GM19372 (cell line): ENCODE measurements around the gene HOXB1.
"Not testable (repeated sequence)": the region's sequence is repeated elsewhere in the genome, so short reads cannot be mapped to it uniquely, and the experiment has no call there.

Source experiments
- ATAC-seq: cut with Tn5 transposase; IDR thresholded peaks from one replicate; pipeline ENCODE4 v1.9.1; 2021; ENCODE audit warnings: mild to moderate bottlenecking, low read depth, moderate library complexity; ENCODE audit not compliant: unreplicated experiment

The HOXB1 gene

DNA sequence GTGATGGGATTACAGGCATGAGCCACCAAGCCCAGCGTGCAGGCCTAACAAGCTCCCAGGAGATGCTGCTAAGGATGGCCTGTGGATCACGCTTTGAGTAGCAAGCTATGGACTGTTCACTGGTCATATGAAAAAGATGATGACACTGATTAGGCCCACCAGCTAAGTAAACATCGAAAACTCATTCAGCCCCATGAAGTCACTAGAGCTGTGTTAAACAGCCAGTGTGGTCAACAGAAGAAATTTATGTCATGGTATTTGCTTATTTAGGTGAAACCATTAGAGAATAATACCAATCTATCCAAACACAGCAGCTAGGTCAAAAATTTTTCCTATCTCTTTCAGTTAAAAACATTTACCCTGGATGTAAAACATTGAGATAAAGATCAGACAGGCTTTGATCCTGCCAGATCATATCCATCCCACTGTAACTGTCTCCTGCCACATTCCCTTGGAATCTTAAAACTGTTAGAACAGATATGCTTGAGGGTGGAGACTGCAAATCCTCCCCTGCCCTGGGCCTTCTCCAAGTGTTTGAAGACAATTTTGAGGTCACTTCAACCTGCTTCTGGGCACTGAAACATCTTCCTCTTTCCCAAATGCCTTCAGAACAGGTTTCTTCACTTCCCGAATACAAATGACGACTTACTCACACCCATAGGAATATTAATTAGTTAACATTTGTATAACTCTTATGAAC is 30.9 kb downstream of the HOXB1 start:
- no peak for ATAC-seq

DNA sequence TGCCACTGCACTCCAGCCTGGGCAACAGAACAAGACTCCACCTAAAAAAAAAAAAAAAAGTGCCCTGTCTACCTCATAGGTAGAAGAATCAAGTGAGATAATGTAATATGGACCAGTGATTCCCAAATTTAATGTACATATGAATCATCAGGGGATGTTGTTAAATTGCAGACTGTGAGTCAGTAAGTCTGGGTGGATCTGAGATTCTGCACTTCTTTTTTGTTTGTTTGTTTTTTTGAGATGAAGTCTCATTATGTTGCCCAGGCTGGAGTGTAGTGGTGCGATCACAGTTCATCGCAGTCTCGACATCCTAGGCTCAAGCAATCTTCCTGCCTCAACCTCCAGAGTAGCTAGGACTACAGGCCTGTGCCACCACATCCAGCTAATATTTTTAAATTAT is 31.6 kb downstream of the HOXB1 start:
- ATAC-seq: no peak

DNA sequence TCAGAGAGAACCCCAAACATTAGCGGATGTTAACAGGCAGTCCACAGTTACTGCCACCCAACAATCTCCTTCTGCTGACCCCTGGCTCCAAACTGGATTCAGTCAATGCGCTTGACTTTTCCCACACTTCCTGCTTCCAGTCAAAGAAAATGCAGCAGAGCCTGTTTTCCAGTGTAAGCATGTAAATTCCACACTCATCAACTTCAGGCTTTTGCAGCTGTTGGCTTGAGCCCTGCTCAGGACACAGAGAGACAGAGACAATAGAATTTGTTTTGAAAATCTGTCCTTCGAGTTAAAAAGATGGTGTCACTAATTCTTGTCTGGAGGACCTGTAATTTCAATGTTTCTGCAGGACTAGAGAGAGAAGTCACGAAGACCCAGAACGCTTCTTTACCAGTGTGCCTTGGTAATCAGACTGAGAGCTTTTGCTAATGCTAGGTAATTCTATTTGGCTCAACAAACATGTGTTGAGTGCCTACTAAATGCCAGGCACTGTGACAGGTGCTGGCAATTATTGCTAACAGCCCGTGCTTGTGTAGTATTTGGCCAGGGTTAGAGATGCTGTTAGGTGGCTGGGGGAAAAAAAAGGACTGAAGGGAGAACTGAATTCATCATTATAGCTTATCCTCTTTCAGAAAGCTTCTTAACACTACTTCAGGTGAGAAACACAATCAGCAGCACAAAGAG is 32.5 kb downstream of the HOXB1 start:
- no peak for ATAC-seq

DNA sequence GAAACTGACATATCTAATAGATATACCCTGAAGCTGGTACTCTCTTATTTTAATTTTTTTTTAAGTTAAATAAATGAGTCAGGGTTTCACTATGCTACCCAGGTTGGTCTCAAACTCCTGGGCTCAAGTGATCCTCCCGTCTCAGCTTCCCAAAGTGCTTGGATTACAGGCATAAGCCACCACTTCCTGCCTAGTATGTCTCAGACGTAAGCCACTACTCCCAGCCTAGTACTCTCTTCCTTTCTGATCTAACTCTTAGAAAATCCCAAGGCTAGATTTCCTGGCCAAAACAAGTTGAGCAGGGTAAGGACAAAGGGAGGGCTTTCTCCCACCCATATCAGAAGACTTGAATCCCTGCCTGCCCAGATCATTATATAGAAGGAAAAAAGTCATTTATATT is 33.7 kb downstream of the HOXB1 start:
- ATAC-seq: no peak

DNA sequence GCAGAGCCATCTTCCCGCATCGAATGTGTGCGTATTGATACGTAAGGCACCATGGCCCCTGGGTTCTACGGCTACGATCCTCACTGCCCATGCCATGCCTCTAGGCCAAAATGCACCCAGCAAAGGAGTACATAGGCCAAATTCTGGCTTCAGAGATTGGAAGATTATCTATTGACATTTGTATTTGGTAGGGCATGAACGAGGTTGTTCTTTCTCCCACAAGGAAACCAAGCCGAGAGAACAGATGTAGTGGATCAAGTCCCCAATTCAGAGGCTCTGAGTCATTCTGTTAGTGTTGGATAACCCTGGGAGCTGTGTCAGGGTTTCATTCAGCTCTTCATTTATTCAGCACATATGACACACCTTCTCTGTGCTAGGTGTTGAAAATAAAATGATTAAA is 36.5 kb downstream of the HOXB1 start:
- ATAC-seq: no peak

DNA sequence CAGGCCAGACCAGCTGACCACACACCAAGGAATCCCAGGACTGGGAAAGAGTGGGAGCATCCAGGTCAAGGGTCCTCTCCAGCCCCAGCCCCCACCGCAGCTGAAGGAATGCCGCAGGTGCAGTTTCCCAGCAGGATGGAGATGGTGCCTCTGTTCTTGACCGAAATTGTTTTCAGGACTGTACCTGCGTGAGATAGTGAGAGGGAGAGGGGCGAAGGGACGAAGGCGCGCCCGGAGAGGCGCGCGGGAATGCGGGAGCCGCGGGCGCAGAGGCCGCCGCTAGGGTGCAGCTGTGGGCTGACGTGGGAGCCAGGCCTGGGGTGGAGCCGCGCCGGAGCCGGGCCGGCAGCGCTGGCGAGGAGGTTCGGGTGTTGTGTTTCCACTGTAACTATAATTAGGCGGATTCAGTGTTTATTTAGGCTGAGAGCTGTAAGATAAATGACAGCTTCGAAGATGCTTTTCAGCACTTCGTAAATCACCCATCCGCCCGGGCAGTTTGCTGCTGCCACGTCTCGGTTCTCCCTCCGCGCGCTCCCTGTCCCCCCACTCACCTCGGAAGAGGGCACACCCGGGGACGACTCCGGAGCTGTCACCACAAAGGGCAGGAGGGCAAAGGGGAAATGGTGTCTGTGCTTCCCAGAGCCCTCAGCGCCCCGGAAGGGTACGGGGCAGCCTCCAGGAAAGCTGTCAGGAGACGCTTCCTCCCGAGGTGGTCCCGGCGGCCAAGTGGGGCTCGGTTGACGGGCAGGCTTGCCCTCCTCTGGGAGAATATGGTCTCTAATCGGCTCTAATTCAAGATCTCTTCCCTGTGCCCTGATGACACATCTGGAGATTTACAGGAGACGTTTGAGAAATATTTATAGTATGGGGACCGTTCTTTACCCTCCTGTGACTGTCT is 38.2 kb downstream of the HOXB1 start:
- no peak for ATAC-seq

DNA sequence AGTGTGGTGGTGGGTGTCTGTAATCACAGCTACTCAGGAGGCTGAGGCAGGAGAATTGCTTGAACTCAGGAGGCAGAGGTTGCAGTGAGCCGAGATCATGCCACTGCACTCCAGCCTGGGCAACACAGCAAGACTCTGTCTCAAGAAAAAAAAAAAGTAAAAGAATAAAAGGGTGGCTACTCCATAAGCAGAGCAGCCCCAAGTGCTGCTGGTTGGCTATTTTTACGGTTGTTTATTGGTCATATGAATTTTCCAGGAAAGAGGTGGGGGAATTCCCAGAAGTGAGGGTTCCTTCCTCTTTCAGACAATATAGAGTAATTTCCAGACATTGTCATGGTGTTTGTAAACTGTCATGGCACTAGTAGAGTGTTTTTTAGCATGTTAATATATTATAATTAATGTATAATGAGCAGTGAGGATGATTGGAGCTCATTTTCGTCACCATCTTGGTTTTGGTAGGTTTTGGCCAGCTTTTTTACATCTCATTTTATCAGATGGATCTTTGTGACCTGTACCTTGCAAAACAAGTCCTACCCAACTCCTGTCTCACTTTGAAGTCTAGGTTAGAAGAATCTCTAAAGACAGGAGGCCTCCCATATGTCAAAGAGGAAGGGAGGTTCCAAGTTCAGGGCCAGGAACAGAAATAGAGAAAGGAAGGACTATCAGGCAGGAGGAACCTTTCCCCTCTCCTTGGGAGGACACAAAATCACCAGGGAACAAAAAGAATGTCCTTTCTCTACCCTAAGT is 39.1 kb downstream of the HOXB1 start:
- ATAC-seq: no peak

DNA sequence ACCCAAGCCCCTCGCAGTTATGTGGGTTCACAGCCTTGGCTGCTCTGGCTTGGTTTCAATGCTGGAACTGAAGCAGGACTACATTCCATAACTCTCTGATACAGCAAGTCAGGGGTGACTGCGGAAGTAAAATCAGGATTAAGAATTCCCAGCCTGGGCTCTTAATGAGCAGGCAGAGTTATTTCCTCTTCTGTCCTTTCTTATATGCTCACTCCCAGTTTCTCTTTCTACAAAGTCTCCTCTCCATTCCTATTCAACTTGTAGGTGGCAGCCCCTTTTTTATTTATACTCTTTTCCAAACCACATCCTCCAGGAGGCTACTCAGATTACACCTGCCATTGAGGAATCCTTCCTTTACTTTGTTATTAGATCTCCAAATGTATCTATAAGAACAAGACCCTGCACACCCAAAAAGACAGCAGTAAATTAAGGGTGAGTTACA is 40.3 kb downstream of the HOXB1 start:
- no peak for ATAC-seq

DNA sequence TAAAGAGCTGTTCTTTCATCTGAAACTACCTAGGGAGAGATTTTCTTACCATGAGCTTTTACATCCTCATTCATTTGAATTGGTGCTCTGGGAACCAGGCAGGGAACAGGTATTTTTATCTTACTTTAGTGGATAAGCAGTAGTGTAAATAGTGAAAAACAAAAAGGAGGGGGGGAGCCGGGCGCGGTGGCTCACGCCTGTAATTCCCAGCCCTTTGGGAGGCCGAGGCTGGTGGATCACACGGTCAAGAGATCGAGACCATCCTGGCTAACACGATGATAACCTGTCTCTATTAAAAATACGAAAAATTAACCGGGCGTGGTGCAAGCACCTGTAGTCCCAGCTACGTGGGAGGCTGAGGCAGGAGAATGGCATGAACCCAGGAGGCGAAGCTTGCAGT is 41.0 kb downstream of the HOXB1 start:
- no peak for ATAC-seq

DNA sequence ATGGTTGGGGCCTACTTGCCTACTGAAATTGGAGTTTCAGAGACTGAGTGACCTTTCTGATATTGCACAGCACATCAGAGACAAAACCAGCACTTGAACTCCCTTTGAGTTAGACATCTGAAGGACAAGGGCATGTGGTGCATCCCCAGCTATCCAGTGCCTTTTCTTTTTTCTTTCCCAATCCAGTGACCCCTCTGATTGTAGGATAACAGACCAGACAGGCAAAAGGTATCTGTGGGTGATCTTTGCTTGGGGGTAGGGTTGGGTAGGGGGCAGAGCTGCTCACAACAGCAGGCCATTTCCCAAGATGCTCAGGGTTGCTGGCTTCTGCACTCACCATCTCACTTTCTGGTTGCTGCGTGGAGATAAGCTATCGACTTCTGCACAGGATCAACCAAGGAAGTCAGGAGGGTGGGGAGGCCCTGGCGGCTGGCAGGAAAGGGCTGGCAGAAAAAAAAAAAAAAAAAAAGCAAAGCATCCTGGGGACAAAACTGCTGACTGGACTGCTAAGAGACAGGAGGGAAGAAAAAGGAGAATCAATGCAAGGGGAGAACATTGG is 42.2 kb downstream of the HOXB1 start:
- ATAC-seq: no peak

DNA sequence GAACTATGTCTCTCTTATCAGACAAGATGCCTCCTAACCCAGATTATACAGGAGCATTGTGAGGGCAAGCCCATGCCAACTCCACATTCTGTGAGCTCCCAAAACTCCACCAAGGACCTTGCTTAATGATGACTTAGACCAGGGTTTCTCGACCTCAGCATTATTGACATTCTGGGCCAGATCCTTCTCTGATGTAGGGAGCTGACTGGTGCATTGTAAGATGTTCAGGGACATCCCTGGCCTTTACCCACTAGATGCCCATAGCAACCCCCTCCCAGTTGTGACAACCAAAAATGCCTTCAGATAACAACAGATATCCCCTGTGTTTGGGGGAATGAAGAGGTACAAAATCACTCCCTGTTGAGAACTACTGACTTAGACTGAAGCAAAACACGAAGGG is 43.6 kb downstream of the HOXB1 start:
- no peak for ATAC-seq

DNA sequence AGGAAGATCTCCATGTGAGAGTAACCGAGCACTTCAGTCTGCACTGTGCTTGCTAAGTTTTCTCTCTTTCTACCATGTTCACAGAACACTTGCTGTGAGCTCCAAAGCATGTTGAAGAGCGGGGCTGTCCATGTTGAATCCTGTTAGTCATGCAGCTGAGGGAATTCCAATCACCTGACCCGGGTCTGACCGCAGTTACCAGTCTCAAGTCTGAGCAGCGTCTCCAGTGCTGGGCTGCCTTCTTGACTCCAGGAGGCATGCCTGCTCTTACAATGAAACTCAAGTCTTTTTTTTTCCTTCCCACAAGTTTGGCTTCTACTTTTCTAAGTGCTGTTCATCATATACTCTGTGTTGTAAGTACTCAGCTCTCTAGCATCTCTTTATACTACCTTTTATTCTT is 44.3 kb downstream of the HOXB1 start:
- no peak for ATAC-seq

DNA sequence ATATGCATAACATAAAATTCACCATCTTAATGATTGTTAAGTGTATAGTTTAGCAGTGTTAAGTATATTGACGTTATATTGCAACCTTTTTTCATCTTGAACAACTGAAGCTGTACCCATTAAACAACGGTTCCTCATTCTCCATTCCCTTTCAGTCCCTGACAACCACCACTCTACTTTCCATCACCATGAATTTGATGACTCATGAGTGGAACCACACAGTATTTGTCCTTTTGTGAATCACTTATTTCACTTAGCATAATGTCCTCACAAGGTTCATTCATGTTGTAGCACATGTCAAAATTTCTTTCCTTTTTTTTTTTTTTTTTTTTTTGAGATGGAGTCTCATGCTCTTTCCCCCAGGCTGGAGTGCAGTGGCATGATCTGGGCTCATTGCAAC is 46.0 kb downstream of the HOXB1 start:
- ATAC-seq: no peak

DNA sequence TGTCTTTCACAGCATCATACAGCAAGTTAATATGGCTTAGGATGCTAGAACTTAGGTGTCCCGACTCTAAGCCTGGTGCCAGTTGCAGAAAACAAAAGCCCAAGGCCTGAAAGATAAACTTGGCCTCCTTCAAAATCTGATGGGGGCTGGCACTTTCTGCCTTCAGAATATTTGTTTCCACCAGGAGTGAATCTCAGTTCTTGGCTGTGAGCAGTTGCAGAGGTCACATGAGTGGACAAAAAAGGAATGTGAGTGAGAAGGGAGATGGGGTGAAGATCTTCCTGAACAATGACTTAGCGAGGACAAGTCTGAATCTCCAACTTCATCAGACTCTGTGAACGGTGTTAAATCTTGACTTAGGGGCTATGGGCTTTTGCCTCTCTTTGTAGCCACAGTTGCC is 46.6 kb downstream of the HOXB1 start:
- no peak for ATAC-seq

DNA sequence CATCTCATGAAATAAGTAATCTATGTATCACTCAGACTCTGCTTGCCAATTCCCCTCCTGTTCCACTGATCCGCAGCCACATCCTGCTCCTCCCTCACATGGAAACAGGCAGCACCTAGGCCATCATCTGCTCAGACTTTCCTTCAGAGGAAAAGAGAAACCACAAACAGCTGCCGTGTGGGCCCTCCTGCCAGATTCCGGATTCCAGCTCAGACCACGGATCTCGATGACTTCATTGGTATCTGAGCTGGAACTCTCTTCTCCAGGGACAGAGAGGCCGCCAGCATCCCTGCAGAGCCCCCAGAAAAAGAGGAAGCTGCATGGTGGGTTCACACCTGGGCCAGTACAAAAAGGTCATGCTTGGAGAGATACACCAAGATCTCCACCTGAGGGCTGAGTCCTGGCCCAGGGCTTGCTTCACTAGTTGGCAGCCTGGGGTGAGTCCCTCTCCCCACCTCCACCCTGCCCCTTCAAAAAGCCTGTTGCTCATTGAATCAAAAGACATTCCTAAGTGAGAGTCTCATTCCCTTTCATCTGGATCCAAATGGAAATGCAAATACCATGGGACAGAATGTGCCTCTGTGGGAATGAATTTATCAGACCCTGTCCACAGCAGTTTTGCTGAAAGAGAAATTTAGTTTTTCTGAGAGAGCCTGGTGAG is 47.2 kb downstream of the HOXB1 start:
- no peak for ATAC-seq

DNA sequence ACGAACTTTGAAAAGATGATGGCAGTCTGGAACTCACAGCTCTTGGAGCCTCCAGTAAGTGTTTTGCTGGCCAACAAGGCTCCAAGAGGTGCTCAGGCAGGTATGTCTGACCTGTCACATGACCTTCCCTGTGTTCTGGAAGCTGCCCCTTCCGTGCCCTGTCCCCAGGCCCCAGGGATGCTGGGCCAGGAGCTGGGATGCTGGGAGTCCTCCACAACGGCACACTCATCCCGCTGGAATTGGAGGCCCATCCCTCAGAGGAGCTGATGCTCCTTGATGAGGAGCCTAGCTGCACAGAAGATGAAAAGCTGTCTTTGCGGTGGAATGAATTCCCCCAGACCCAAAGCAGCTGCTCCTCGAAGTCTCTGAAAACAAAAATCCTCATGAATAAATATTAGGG is 47.8 kb downstream of the HOXB1 start:
- no peak for ATAC-seq

DNA sequence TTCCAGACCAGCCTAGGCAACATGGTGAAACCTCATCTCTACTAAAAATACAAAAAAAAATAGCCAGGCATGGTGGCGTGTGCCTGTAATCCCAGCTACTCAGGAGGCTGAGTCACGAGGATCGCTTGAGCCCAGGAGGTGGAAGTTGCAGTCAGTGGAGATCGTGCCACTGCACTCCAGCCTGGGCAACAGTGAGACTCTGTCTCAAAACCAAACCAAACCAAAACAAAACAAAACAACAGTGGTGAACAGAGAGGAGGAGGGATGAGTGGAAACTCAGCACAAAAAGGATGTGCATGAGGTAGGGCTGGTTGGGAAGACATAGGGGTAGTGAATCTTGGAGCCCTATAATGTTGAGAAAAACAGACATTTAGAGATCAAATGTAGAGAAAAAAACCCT is 48.5 kb downstream of the HOXB1 start:
- not testable (repeated sequence) for ATAC-seq

DNA sequence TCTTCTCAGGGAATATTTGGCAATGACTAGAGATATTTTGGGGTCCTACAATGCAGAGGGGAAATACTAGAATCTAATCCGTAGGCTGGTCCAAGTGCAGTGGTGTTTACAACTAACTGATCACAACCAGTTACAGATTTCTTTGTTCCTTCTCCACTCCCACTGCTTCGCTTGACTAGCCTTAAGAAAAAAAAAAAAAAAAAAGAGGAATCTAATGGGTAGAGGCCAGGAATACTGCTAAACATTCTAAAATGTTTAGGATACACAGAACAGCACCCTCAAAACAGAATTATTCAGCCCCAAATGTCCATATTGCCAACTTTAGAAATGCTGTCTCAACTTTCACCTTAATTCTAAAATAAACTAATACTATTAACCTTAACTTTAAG is 51.8 kb downstream of the HOXB1 start:
- ATAC-seq: no peak
